GM12878 (cell line): ENCODE results near the gene TUBAL3. TPM values are rescaled to one million over a fixed set of nuclear protein-coding genes. Genes with fewer than 3 reads are reported as not detected.

Experiments used
- ATAC-seq: fragments of 200-7000 bp; cut with Tn5 transposase; 3 replicates; pipeline ENCODE4 v1.9.1; 2020; ENCODE audit warnings: mild to moderate bottlenecking, moderate library complexity
- BruUV-seq: library from RNA; stranded (reverse); fragments of 400-500 nt; replicated peaks from 2 replicates; lab custom pipeline; 2021; lab: Mats Ljungman, UMichigan
- CTCF ChIA-PET: fragments of 300-600 bp; sonication (Branson Sonifier 250); formaldehyde crosslinking; extraction: SDS; loops from one replicate; lab custom pipeline; 2021; ENCODE audit warnings: inconsistent platforms; lab: Yijun Ruan, JAX
- POLR2A ChIA-PET: fragments of 350-600 bp; formaldehyde crosslinking; extraction: SDS; loops from one replicate; lab custom pipeline; 2021; ENCODE audit warnings: inconsistent platforms; lab: Charles Lee
- RAD21 ChIA-PET: fragments of 300-600 bp; sonication (Branson Sonifier 250); formaldehyde crosslinking; loops from one replicate; lab custom pipeline; 2023; ENCODE audit warnings: antibody characterized with exemption; ENCODE audit not compliant: unreplicated experiment; lab: Charles Lee
- SMC1A ChIA-PET: fragments of 300-600 bp; sonication (Branson Sonifier 250); formaldehyde crosslinking; loops from one replicate; lab custom pipeline; 2023; ENCODE audit not compliant: unreplicated experiment, uncharacterized antibody; lab: Charles Lee
- DNase-seq: peaks from one replicate; pipeline ENCODE4 v3.0.0-alpha.2; 2011; ENCODE audit warnings: low read depth, low spot score
- FAIRE-seq: peaks from 3 replicates; lab custom pipeline; 2011; peaks lifted over from hg19 to GRCh38; lab: Jason Lieb, UNC
- H2AFZ ChIP-seq: 2 replicates; pipeline ENCODE4 v1.6.0; 2011; ENCODE audit warnings: low read depth, low read length, control low read depth; ENCODE audit not compliant: control insufficient read depth
- H3K27ac ChIP-seq: 2 replicates; pipeline ENCODE4 v1.5.1; 2011; ENCODE audit warnings: control low read depth; ENCODE audit not compliant: control insufficient read depth, insufficient read depth
- H3K27me3 ChIP-seq, 2 experiments: replicated peaks in 1 of 2; 2 replicates each; pipeline versions ENCODE4 v1.6.0 to v1.6.1; 2011; ENCODE audit warnings: low read length in 1 of 2; ENCODE audit not compliant: control insufficient read depth in 2 of 2, insufficient read depth in 2 of 2
- H3K36me3 ChIP-seq, 2 experiments: 2 replicates each; pipeline ENCODE4 v1.5.1; 2011; ENCODE audit warnings: low read length in 1 of 2; ENCODE audit not compliant: control insufficient read depth in 2 of 2, insufficient read depth in 2 of 2
- H3K4me1 ChIP-seq: 2 replicates; pipeline ENCODE4 v1.6.1; 2011; ENCODE audit warnings: mild to moderate bottlenecking, low read length, moderate library complexity, mixed read lengths; ENCODE audit not compliant: control insufficient read depth, insufficient read depth
- H3K4me2 ChIP-seq: 2 replicates; pipeline ENCODE4 v1.6.0; 2011; ENCODE audit warnings: control low read depth; ENCODE audit not compliant: control insufficient read depth, insufficient read depth
- H3K4me3 ChIP-seq: fragments of 200-600 bp; sonication (generic); 2 replicates; pipeline ENCODE4 v1.5.1; 2016
- H3K79me2 ChIP-seq: 2 replicates; pipeline ENCODE4 v1.6.0; 2011; ENCODE audit warnings: low read length; ENCODE audit not compliant: control insufficient read depth, insufficient read depth
- H3K9ac ChIP-seq: 2 replicates; pipeline ENCODE4 v1.8.0; 2011; ENCODE audit warnings: low read length, control low read depth, mixed read lengths; ENCODE audit not compliant: control insufficient read depth, insufficient read depth
- H3K9me3 ChIP-seq: replicated peaks from 3 replicates; pipeline ENCODE4 v1.5.1; 2011; ENCODE audit warnings: mild to moderate bottlenecking, low read length; ENCODE audit not compliant: control insufficient read depth, insufficient read depth
- H4K20me1 ChIP-seq: 2 replicates; pipeline ENCODE4 v1.6.0; 2011; ENCODE audit not compliant: control insufficient read depth, insufficient read depth
- BRCA1 ChIP-seq: IDR thresholded peaks from 2 replicates; pipeline ENCODE4 v1.6.1; 2011; ENCODE audit warnings: low read depth, low read length, improper control_type of control experiment
- DPF2 ChIP-seq: fragments of 450-650 bp; IDR thresholded peaks from 2 replicates; pipeline ENCODE4 v1.6.1; 2017; ENCODE audit warnings: mild to moderate bottlenecking
- ESRRA ChIP-seq: IDR thresholded peaks from 2 replicates; pipeline ENCODE4 v1.6.1; 2012; ENCODE audit warnings: mild to moderate bottlenecking, low read length, improper control_type of control experiment
- EZH2 ChIP-seq: IDR thresholded peaks from 2 replicates; pipeline ENCODE4 v1.6.1; 2012; ENCODE audit warnings: low read depth, mild to moderate bottlenecking, control low read depth, inconsistent platforms, low read length, borderline replicate concordance; ENCODE audit not compliant: control insufficient read depth
- HCFC1 ChIP-seq: fragments of 150-350 bp; IDR thresholded peaks from 2 replicates; pipeline ENCODE4 v1.6.1; 2014; ENCODE audit warnings: low read length
- IRF4 ChIP-seq: IDR thresholded peaks from 2 replicates; pipeline ENCODE4 v1.6.1; 2011; ENCODE audit warnings: low read depth, low read length
- MEF2A ChIP-seq: IDR thresholded peaks from 2 replicates; pipeline ENCODE4 v1.6.1; 2011; ENCODE audit warnings: low read depth, mild to moderate bottlenecking, low read length, moderate library complexity; ENCODE audit not compliant: insufficient read depth
- POLR2AphosphoS2 ChIP-seq: IDR thresholded peaks from 2 replicates; pipeline ENCODE4 v1.6.1; 2011; ENCODE audit warnings: low read depth, mild to moderate bottlenecking, low read length, improper control_type of control experiment, moderate library complexity
- POLR2AphosphoS5 ChIP-seq: IDR thresholded peaks from 2 replicates; pipeline ENCODE4 v1.6.1; 2011; ENCODE audit warnings: mild to moderate bottlenecking, low read length, inconsistent platforms
- POU2F2 ChIP-seq: IDR thresholded peaks from 3 replicates; pipeline ENCODE4 v1.6.1; 2011; ENCODE audit warnings: low read depth, mild to moderate bottlenecking, low read length, borderline replicate concordance
- SMC3 ChIP-seq: IDR thresholded peaks from 2 replicates; pipeline ENCODE4 v1.6.1; 2011; ENCODE audit warnings: low read length, improper control_type of control experiment, borderline replicate concordance
- SRF ChIP-seq, 2 experiments: IDR thresholded peaks; 2 replicates each; pipeline ENCODE4 v1.6.1; 2011; ENCODE audit warnings: low read depth in 2 of 2, low read length in 2 of 2, mild to moderate bottlenecking in 1 of 2, moderate library complexity in 1 of 2
- WGBS: methylation state at CpG from one replicate; pipeline ENCODE4 v1.1.6; 2016; ENCODE audit warnings: low lambda C conversion rate; ENCODE audit not compliant: insufficient replicate concordance, insufficient coverage; ENCODE audit errors: missing lambda C conversion rate; 5-methylcytosine and 5-hydroxymethylcytosine counted together
- in situ Hi-C: fragments of 300-500 bp; cut with MboI; formaldehyde crosslinking; loops from 9 replicates; pipeline ENCODE4 v1.14.3; 2018; ENCODE audit warnings: mixed read lengths
- intact Hi-C: fragments of 100-400 bp; cut with micrococcal nuclease; formaldehyde crosslinking; loops from one replicate; pipeline ENCODE4 v1.14.2; 2022; ENCODE audit not compliant: unreplicated experiment
- polyA plus RNA-seq, 11 experiments: library from polyadenylated mRNA; depleted of rRNA in 4 of 11; unstranded in 6 of 11; stranded (reverse) in 5 of 11; fragments of >200 nt; fragmentation: Nextera tagmentation in 4 of 11; fragmentation: Illumina TruSeq in 1 of 11; extraction: Ambion mirVana in 4 of 11; extraction: Trizol in 1 of 11; gene quantifications; 1 replicate in 1 of 11; 2 replicates in 10 of 11; pipeline versions ENCODE4 v1.2.1 to v1.2.3, GENCODE V29; 2011 to 2016; ENCODE audit warnings: inconsistent platforms in 2 of 11, missing spikeins in 2 of 11, low read depth in 1 of 11
- total RNA-seq, 4 experiments: library from RNA; depleted of rRNA in 3 of 4; stranded (reverse); fragments of >200 nt in 3 of 4; fragmentation: Illumina TruSeq in 1 of 4; extraction: Trizol in 1 of 4; gene quantifications; 2 replicates each; pipeline versions ENCODE4 v1.2.1 to v1.2.3, GENCODE V29; 2013 to 2021
- TF ChIP-seq, protein P1 (sequence below): IDR thresholded peaks from 2 replicates; pipeline ENCODE4 v1.6.1; 2012; ENCODE audit warnings: low read depth, low read length, improper control_type of control experiment
- TF ChIP-seq, protein P2 (sequence below): fragments of 150-350 bp; IDR thresholded peaks from 2 replicates; pipeline ENCODE4 v1.6.1; 2016; ENCODE audit warnings: low read depth, low read length
- TF ChIP-seq, protein P3 (sequence below): IDR thresholded peaks from 2 replicates; pipeline ENCODE4 v1.6.1; 2012; ENCODE audit warnings: low read length, inconsistent platforms

TUBAL3 gene
- total and polyA plus RNA-seq, 10 of the 15 experiments (the other 5 are each of a cell fraction or from before 2014, with no cell fraction given) = 0.03 to 0.06 TPM; not detected in 8

DNA sequence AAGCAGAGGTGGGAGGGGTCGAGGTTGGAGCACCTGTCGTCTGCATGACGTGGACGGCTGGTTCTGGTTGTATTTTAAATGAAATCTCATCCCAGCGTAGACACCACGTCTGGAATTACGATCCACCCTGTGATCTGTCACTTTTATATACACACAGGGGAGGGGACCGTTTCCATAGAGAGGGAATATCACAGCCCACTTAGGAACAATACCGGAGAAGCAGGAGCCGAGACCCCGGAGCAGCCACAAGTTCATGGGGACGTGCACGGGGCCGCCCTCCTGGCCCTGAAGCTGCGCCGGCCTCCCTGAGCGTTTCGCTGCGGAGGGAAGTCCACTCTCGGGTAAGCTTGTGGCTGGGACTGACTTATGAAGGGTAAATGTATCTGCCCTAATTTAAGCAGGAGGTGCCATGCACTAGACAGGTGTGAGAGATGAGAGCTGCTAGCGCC is 39.7 kb downstream of the TUBAL3 start, which contains the start of gene UCN3:
TSS of gene UCN3 (plus strand) at position 77 of the 449 bp plus-strand sequence. CDS start 8,755 bp downstream, outside the sequence.
- TF ChIP-seq MEF2A (no peak), POU2F2 (no peak), IRF4 (no peak), EZH2 (no peak), POLR2AphosphoS5 (no peak), BRCA1 (no peak), HCFC1 (no peak), POLR2AphosphoS2 (no peak), SMC3 (no peak), ESRRA (no peak), SRF (IDR thresholded peaks at IDR 0.05; ENCODE audit: low read depth in 2 of 2, low read length in 2 of 2) (no peak), DPF2 (no peak)
- TF ChIP-seq, protein P1, sequence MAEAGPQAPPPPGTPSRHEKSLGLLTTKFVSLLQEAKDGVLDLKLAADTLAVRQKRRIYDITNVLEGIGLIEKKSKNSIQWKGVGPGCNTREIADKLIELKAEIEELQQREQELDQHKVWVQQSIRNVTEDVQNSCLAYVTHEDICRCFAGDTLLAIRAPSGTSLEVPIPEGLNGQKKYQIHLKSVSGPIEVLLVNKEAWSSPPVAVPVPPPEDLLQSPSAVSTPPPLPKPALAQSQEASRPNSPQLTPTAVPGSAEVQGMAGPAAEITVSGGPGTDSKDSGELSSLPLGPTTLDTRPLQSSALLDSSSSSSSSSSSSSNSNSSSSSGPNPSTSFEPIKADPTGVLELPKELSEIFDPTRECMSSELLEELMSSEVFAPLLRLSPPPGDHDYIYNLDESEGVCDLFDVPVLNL = no peak
- TF ChIP-seq, protein P2, sequence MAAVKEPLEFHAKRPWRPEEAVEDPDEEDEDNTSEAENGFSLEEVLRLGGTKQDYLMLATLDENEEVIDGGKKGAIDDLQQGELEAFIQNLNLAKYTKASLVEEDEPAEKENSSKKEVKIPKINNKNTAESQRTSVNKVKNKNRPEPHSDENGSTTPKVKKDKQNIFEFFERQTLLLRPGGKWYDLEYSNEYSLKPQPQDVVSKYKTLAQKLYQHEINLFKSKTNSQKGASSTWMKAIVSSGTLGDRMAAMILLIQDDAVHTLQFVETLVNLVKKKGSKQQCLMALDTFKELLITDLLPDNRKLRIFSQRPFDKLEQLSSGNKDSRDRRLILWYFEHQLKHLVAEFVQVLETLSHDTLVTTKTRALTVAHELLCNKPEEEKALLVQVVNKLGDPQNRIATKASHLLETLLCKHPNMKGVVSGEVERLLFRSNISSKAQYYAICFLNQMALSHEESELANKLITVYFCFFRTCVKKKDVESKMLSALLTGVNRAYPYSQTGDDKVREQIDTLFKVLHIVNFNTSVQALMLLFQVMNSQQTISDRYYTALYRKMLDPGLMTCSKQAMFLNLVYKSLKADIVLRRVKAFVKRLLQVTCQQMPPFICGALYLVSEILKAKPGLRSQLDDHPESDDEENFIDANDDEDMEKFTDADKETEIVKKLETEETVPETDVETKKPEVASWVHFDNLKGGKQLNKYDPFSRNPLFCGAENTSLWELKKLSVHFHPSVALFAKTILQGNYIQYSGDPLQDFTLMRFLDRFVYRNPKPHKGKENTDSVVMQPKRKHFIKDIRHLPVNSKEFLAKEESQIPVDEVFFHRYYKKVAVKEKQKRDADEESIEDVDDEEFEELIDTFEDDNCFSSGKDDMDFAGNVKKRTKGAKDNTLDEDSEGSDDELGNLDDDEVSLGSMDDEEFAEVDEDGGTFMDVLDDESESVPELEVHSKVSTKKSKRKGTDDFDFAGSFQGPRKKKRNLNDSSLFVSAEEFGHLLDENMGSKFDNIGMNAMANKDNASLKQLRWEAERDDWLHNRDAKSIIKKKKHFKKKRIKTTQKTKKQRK = no peak
- TF ChIP-seq, protein P3, sequence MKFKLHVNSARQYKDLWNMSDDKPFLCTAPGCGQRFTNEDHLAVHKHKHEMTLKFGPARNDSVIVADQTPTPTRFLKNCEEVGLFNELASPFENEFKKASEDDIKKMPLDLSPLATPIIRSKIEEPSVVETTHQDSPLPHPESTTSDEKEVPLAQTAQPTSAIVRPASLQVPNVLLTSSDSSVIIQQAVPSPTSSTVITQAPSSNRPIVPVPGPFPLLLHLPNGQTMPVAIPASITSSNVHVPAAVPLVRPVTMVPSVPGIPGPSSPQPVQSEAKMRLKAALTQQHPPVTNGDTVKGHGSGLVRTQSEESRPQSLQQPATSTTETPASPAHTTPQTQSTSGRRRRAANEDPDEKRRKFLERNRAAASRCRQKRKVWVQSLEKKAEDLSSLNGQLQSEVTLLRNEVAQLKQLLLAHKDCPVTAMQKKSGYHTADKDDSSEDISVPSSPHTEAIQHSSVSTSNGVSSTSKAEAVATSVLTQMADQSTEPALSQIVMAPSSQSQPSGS = no peak
- no peak within 1 kb of the TSS for H3K4me3 ChIP-seq
- no peaks in the 10 kb centered on the region for H4K20me1 ChIP-seq
- H3K27me3 ChIP-seq = no peaks in the 10 kb centered on the region
- ChIA-PET SMC1A (no interaction called here), CTCF (no interaction called here), RAD21 (no interaction called here), POLR2A (no interaction called here)
- no peaks in the 10 kb centered on the region for H3K4me1 ChIP-seq
- no peaks in the 10 kb centered on the region for H3K79me2 ChIP-seq
- in situ Hi-C loops (no loop called here), intact Hi-C loops (no loop called here)
- no peaks in the 10 kb centered on the region for H3K36me3 ChIP-seq
- FAIRE-seq = no peak
- no TSS peak for BruUV-seq
- no peaks in the 10 kb centered on the region for H3K9me3 ChIP-seq
- no peak within 1 kb of the TSS for H3K9ac ChIP-seq
- no peak for ATAC-seq
- no peak within 1 kb of the TSS for H3K27ac ChIP-seq
- H2AFZ ChIP-seq = no peak within 1 kb of the TSS
- WGBS = 47% methylated on average over 21 of the region's 21 CpGs
- H3K4me2 ChIP-seq = no peak within 1 kb of the TSS
- DNase-seq = no peak
